Endometrium (tissue), 2 donors: ENCODE measurements around the gene PGAM5.
"Not testable (repeated sequence)": the region's sequence is repeated elsewhere in the genome, so short reads cannot be mapped to it uniquely, and the experiment has no call there.

Experiments used
- FAIRE-seq: peaks from 2 replicates; lab custom pipeline; 2012; peaks lifted over from hg19 to GRCh38; lab: Jason Lieb, UNC
- donor health status: control.
- donor health status: control.

PGAM5 gene

GRCh38 chr12:132753670-132754069, 43.0 kb downstream of the PGAM5 start:
- not testable (repeated sequence) for FAIRE-seq

GRCh38 chr12:132754160-132754932, 43.7 kb downstream of the PGAM5 start:
- no peak for FAIRE-seq

- FAIRE-seq, result not testable (repeated sequence)
These were observed 48.2 kb downstream of the PGAM5 start for GRCh38 chr12:132758825-132759224.

- no peak for FAIRE-seq
These were observed 48.7 kb downstream of the PGAM5 start for GRCh38 chr12:132759359-132759758.

GRCh38 chr12:132761032-132761920, 50.6 kb downstream of the PGAM5 start, which contains the start of gene ANKLE2:
Gene ANKLE2, minus strand, starts transcription at chr12:132761832. Its CDS starts 34 bp downstream, at chr12:132761798.
- no peak for FAIRE-seq

- no peak for FAIRE-seq
These were observed 51.4 kb downstream of the PGAM5 start for GRCh38 chr12:132761921-132762583.

GRCh38 chr12:132764231-132764630, 53.6 kb downstream of the PGAM5 start:
- no peak for FAIRE-seq

GRCh38 chr12:132765361-132765760, 54.7 kb downstream of the PGAM5 start:
- no peak for FAIRE-seq

GRCh38 chr12:132766380-132767085, 55.9 kb downstream of the PGAM5 start:
- no peak for FAIRE-seq

GRCh38 chr12:132771126-132771838, 60.6 kb downstream of the PGAM5 start:
- FAIRE-seq, result no peak
